CD4-positive, alpha-beta T cell (primary cell): ENCODE measurements around the gene EDEM3. TPM values are rescaled to one million over a fixed set of nuclear protein-coding genes. Genes with fewer than 3 reads are reported as not detected.

Experiments used
- ATAC-seq: fragments of 200-7000 bp; cut with Tn5 transposase; one replicate; pipeline ENCODE4 v1.10.0; 2022; ENCODE audit warnings: mild to moderate bottlenecking; ENCODE audit not compliant: poor library complexity
- CTCF ChIA-PET: fragments of 350-600 bp; sonication (Branson Sonifier 250); formaldehyde crosslinking; loops from one replicate; lab custom pipeline; 2021; ENCODE audit warnings: antibody characterized with exemption, inconsistent platforms; lab: Charles Lee
- POLR2A ChIA-PET: fragments of 350-600 bp; sonication (Branson Sonifier 250); formaldehyde crosslinking; loops from one replicate; lab custom pipeline; 2021; ENCODE audit warnings: antibody characterized with exemption, inconsistent platforms; lab: Charles Lee
- DNase-seq, 14 experiments: peaks; one replicate each; pipeline ENCODE4 v3.0.0-alpha.2; 2013 to 2020; ENCODE audit warnings: mixed read lengths in 2 of 14
- H3K27ac ChIP-seq, 2 donors: one replicate each; pipeline versions ENCODE4 v1.5.1 to v1.7.0; 2013; ENCODE audit warnings: low read length in 2 of 2, low read depth in 1 of 2, mild to moderate bottlenecking in 1 of 2
- H3K27me3 ChIP-seq, 2 experiments: 1 replicate in 1 of 2; 2 replicates in 1 of 2; pipeline versions ENCODE4 v1.6.1 to v1.7.0; 2013; ENCODE audit warnings: low read length in 2 of 2, control low read depth in 1 of 2, mild to moderate bottlenecking in 1 of 2, moderate library complexity in 1 of 2; ENCODE audit not compliant: insufficient read depth in 2 of 2, control insufficient read depth in 1 of 2
- H3K36me3 ChIP-seq: one replicate; pipeline ENCODE4 v1.6.1; 2013; ENCODE audit warnings: low read length, control low read depth; ENCODE audit not compliant: insufficient read depth
- H3K4me1 ChIP-seq: one replicate; pipeline ENCODE4 v1.6.1; 2013; ENCODE audit warnings: low read length, control low read depth; ENCODE audit not compliant: insufficient read depth
- H3K4me3 ChIP-seq: one replicate; pipeline ENCODE4 v1.5.1; 2013; ENCODE audit warnings: mild to moderate bottlenecking, low read length, moderate library complexity
- H3K9me3 ChIP-seq, 2 experiments: 1 replicate in 1 of 2; 2 replicates in 1 of 2; pipeline versions ENCODE4 v1.6.1 to v1.7.0; 2013; ENCODE audit warnings: low read length in 2 of 2, mild to moderate bottlenecking in 2 of 2, control low read depth in 1 of 2, moderate library complexity in 1 of 2; ENCODE audit not compliant: control insufficient read depth in 1 of 2, insufficient read depth in 1 of 2
- H3K27ac Mint-ChIP-seq: one replicate; pipeline ENCODE4 v1.8.0; 2020; ENCODE audit warnings: mixed read lengths
- H3K27me3 Mint-ChIP-seq: one replicate; pipeline ENCODE4 v1.8.0; 2021; ENCODE audit warnings: mixed read lengths
- H3K36me3 Mint-ChIP-seq: one replicate; pipeline ENCODE4 v1.8.0; 2021; ENCODE audit warnings: low read depth, mixed read lengths
- H3K4me1 Mint-ChIP-seq: one replicate; pipeline ENCODE4 v1.8.0; 2021; ENCODE audit warnings: low read depth, mixed read lengths
- H3K4me3 Mint-ChIP-seq: one replicate; pipeline ENCODE4 v1.8.0; 2020; ENCODE audit warnings: mild to moderate bottlenecking, mixed read lengths
- H3K9me3 Mint-ChIP-seq: one replicate; pipeline ENCODE4 v1.8.0; 2020; ENCODE audit warnings: mixed read lengths
- CTCF ChIP-seq: fragments of 200-600 bp; IDR thresholded peaks from one replicate; pipeline ENCODE4 v1.8.0; 2022; ENCODE audit warnings: antibody characterized with exemption, mild to moderate bottlenecking
- intact Hi-C, 2 experiments: fragments of 100-400 bp; cut with DNase I in 1 of 2; cut with micrococcal nuclease in 1 of 2; formaldehyde crosslinking; loops; one replicate each; pipeline versions ENCODE4 v1.15.1 to v1.9.0; 2023 to 2025; cut with DNase I, micrococcal nuclease
- total RNA-seq, 174 experiments: library from RNA in 2 of 174; stranded (reverse) in 2 of 174; gene quantifications; one replicate each; pipeline ENCODE4 v1.2.3 and lab custom pipeline; 2021 to 2026

Gene EDEM3
- total RNA-seq, 2 experiments from 2014 or later: 19.9 to 20.0 TPM

- no peaks in the 10 kb centered on the region for H3K36me3 ChIP-seq
- no peak for ATAC-seq
- peak overlapping the region; percentile 92 for H3K4me3 Mint-ChIP-seq
- H3K4me3 ChIP-seq: peak overlapping the region; percentile 96
- peaks cover 20% of the 10 kb centered on the region for H3K36me3 Mint-ChIP-seq
- H3K9me3 Mint-ChIP-seq: no peaks in the 10 kb centered on the region
- DNase-seq: peak in 13 of 14 experiments; percentile 6 to 70 (median 30)
- CTCF ChIA-PET: interaction anchor here (1.1 to 4.4 kb wide), 5 partner anchors 10 to 1621 kb away, joined by 3 to 16 read pairs (median 4); partner anchors contain the start of gene TPR
- POLR2A ChIA-PET: interaction anchor here (0.5 to 4.8 kb wide), 17 partner anchors 8 to 1621 kb away, joined by 3 to 60 read pairs (median 4); partner anchors contain the start of genes NIBAN1, ODR4, RNF2 and SWT1
- no peak for TF ChIP-seq CTCF
- H3K27me3 ChIP-seq: no peaks in the 10 kb centered on the region
- intact Hi-C loops: loop anchor here (1.0 to 10.0 kb wide), 8 partner anchors 11 to 1623 kb away; partner anchors contain the start of genes ODR4 (in 2 of the 2), SWT1 (in 2 of the 2), TPR (in 2 of the 2) and TRMT1L (in 2 of the 2)
- no peaks in the 10 kb centered on the region for H3K9me3 ChIP-seq
- H3K27ac ChIP-seq: peak overlapping the region; percentile 90 to 95
- H3K4me1 Mint-ChIP-seq: peaks cover 60% of the 10 kb centered on the region
- peak overlapping the region; percentile 87 for H3K27ac Mint-ChIP-seq
- H3K27me3 Mint-ChIP-seq: no peaks in the 10 kb centered on the region
- H3K4me1 ChIP-seq: peaks cover 8% of the 10 kb centered on the region
Observed at GRCh38 chr1:184753608-184754475, 816 bp downstream of the EDEM3 start.

GRCh38 chr1:184753117-184753516 lies 1.5 kb downstream of the EDEM3 start:
- Histone ChIP-seq H3K27me3 (no peaks in the 10 kb centered on the region), H3K36me3 (no peaks in the 10 kb centered on the region), H3K4me3 (peak overlapping the region; percentile 96), H3K9me3 (no peaks in the 10 kb centered on the region), H3K4me1 (peaks cover 8% of the 10 kb centered on the region), H3K27ac (no peak overlapping the region)
- ChIA-PET CTCF (interaction anchor here (1.6 to 4.4 kb wide), 2 partner anchors 10 to 13 kb away, joined by 4 to 16 read pairs; no protein-coding TSS in a partner anchor), POLR2A (interaction anchor here (0.9 to 4.8 kb wide), 7 partner anchors 7 to 928 kb away, joined by 3 to 60 read pairs (median 6); partner anchors contain the start of genes NIBAN1, SWT1 and TRMT1L)
- no peak for TF ChIP-seq CTCF
- H3K4me1 Mint-ChIP-seq: peaks cover 62% of the 10 kb centered on the region
- DNase-seq (no peak), ATAC-seq (no peak)
- H3K4me3 Mint-ChIP-seq: peak overlapping the region; percentile 92
- H3K27me3 Mint-ChIP-seq: no peaks in the 10 kb centered on the region
- H3K27ac Mint-ChIP-seq: peak overlapping the region; percentile 87
- H3K36me3 Mint-ChIP-seq: peaks cover 22% of the 10 kb centered on the region
- intact Hi-C loops: loop anchor here (5.0 to 10.0 kb wide), 6 partner anchors 294 to 1624 kb away; partner anchors contain the start of genes ODR4 (in 2 of the 2), TPR (in 2 of the 2), ARPC5 (in 1 of the 2) and IVNS1ABP (in 1 of the 2)
- no peaks in the 10 kb centered on the region for H3K9me3 Mint-ChIP-seq

GRCh38 chr1:184752656-184753055 lies 2.0 kb downstream of the EDEM3 start:
- H3K36me3 Mint-ChIP-seq: peaks cover 27% of the 10 kb centered on the region
- ATAC-seq (no peak), DNase-seq (no peak)
- CTCF ChIA-PET: interaction anchor here (1.6 to 4.4 kb wide), 2 partner anchors 9 to 14 kb away, joined by 4 to 16 read pairs; no protein-coding TSS in a partner anchor
- H3K27me3 Mint-ChIP-seq: no peaks in the 10 kb centered on the region
- Histone ChIP-seq H3K4me1 (peaks cover 8% of the 10 kb centered on the region), H3K4me3 (no peak overlapping the region), H3K27ac (no peak overlapping the region), H3K27me3 (no peaks in the 10 kb centered on the region), H3K36me3 (peaks cover 3% of the 10 kb centered on the region), H3K9me3 (no peaks in the 10 kb centered on the region)
- no peaks in the 10 kb centered on the region for H3K9me3 Mint-ChIP-seq
- POLR2A ChIA-PET: interaction anchor here (0.9 to 4.8 kb wide), 4 partner anchors 9 to 928 kb away, joined by 3 to 60 read pairs (median 4); no protein-coding TSS in a partner anchor
- peak overlapping the region; percentile 87 for H3K27ac Mint-ChIP-seq
- H3K4me3 Mint-ChIP-seq: peak overlapping the region; percentile 92
- peaks cover 65% of the 10 kb centered on the region for H3K4me1 Mint-ChIP-seq
- no peak for TF ChIP-seq CTCF
- intact Hi-C loops: loop anchor here (5.0 to 10.0 kb wide), 6 partner anchors 295 to 1625 kb away; partner anchors contain the start of genes ODR4 (in 2 of the 2), TPR (in 2 of the 2), ARPC5 (in 1 of the 2) and IVNS1ABP (in 1 of the 2)
